ENCODE data around the gene SEC16A.

Gene SEC16A

DNA sequence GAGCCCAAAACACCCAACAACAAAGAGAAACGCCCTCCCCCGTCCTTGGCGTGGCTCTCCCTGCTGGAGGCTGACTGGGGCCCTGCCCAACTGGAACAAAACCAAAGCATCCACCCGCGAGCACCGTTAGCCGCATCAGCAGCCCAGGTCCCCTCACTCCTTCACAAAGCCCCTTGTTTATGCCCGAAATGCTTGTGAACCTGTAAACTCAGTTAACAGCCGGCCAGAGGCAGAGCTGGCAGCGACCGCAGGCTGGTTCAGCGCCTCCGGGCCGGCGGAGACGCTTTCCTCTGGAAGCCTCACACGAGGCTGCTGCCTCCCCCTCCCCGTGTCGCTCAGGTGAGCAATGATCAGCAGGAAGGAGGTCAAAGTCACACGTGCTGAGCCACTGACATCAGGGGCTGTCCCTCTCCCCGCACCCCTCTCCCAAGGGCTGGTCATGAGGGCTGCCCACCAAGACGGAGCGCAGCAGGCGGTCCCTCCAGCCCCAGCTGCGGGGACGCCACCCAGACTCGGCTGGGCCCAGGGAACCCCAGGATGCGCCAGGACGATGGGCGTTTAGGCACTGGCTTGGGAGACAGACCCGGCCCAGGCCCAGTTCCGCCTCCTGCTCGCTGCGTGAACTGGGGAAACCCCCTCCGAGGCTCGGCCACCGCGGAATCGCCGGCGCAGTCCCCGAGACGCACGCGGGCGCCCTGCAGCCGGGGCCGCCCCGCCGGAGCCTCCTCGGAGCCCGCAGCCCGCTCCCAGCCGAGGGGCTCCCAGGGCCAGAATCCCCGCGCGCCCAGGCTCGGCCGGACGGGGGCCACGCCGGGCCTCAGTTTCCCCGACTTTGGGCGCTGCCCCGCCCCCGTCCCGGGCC lies 83.4 kb downstream of the SEC16A start:
- Histone ChIP-seq H3K4me1 (ENCODE audit: insufficient read depth, poor library complexity, severe bottlenecking) (no peaks in the 10 kb centered on the region), H3K9me3 (ENCODE audit: severe bottlenecking) (no peaks in the 10 kb centered on the region), H3K36me3 (ENCODE audit: low read depth) (peaks cover 51% of the 10 kb centered on the region), H3K4me3 (ENCODE audit: severe bottlenecking) (peak overlapping the region; percentile 93), H3K27me3 (ENCODE audit: insufficient read depth, poor library complexity, severe bottlenecking) (no peaks in the 10 kb centered on the region), H3K27ac (ENCODE audit: poor library complexity, severe bottlenecking) (peak overlapping the region; percentile 28)
- peak; percentile 16 for ATAC-seq (ENCODE audit: low read depth)
- TF ChIP-seq, protein P1, sequence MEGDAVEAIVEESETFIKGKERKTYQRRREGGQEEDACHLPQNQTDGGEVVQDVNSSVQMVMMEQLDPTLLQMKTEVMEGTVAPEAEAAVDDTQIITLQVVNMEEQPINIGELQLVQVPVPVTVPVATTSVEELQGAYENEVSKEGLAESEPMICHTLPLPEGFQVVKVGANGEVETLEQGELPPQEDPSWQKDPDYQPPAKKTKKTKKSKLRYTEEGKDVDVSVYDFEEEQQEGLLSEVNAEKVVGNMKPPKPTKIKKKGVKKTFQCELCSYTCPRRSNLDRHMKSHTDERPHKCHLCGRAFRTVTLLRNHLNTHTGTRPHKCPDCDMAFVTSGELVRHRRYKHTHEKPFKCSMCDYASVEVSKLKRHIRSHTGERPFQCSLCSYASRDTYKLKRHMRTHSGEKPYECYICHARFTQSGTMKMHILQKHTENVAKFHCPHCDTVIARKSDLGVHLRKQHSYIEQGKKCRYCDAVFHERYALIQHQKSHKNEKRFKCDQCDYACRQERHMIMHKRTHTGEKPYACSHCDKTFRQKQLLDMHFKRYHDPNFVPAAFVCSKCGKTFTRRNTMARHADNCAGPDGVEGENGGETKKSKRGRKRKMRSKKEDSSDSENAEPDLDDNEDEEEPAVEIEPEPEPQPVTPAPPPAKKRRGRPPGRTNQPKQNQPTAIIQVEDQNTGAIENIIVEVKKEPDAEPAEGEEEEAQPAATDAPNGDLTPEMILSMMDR (IDR thresholded peaks at IDR 0.05; ENCODE audit: poor library complexity, severe bottlenecking): no peak
- DNase-seq (ENCODE audit: low spot score): no peak

DNA sequence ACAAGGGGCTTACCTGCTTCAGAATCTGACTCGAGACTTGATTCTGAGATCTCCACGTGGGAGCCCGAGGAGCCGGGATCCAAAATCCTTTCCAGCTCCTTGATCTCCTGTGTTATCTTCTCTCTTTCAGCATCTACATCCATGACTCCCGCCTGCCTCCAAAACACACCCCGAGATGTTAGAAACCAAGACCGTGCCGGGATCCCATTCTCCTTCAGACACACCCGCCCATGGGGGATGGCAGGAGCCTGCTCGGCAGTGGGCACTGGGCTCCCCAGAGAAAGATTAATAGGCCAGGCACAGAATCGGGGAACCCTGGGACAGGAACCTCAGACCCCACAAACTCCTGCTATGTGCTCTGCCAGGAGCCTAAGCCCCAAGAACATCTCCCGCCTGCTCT lies 84.6 kb downstream of the SEC16A start:
- no peak for DNase-seq (ENCODE audit: low spot score)
- H3K9me3 ChIP-seq (ENCODE audit: severe bottlenecking): no peaks in the 10 kb centered on the region
- no peak for ATAC-seq (ENCODE audit: low read depth)
- H3K27ac ChIP-seq (ENCODE audit: poor library complexity, severe bottlenecking): no peak overlapping the region
- peaks cover 55% of the 10 kb centered on the region for H3K36me3 ChIP-seq (ENCODE audit: low read depth)
- H3K27me3 ChIP-seq (ENCODE audit: insufficient read depth, poor library complexity, severe bottlenecking): no peaks in the 10 kb centered on the region
- H3K4me3 ChIP-seq (ENCODE audit: severe bottlenecking): no peak overlapping the region
- TF ChIP-seq, protein P1 (IDR thresholded peaks at IDR 0.05; ENCODE audit: poor library complexity, severe bottlenecking): no peak
- H3K4me1 ChIP-seq (ENCODE audit: insufficient read depth, poor library complexity, severe bottlenecking): no peaks in the 10 kb centered on the region

DNA sequence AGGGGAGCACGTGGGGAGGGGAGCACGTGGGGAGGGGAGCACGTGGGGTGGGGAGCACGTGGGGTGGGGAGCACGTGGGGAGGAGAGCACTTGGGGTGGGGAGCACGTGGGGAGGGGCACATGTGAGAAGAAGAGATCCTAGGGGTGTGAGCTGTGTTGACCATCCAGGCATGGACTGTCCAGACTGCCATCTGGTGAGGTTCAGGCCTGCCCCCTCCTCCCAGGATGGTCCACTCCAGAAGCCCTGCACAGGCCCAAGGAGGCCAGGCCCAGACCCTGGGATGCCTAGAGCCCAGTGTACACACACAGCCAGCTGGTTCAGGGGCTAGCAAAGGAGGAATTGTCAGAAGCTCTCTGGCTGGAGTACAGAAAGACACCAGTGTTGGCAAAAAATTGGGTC lies 85.2 kb downstream of the SEC16A start:
- Histone ChIP-seq H3K9me3 (ENCODE audit: severe bottlenecking) (no peaks in the 10 kb centered on the region), H3K27me3 (ENCODE audit: insufficient read depth, poor library complexity, severe bottlenecking) (no peaks in the 10 kb centered on the region), H3K4me3 (ENCODE audit: severe bottlenecking) (no peak overlapping the region), H3K4me1 (ENCODE audit: insufficient read depth, poor library complexity, severe bottlenecking) (no peaks in the 10 kb centered on the region), H3K36me3 (ENCODE audit: low read depth) (peaks cover 61% of the 10 kb centered on the region), H3K27ac (ENCODE audit: poor library complexity, severe bottlenecking) (no peak overlapping the region)
- DNase-seq (ENCODE audit: low spot score) (no peak), ATAC-seq (ENCODE audit: low read depth) (no peak)
- TF ChIP-seq, protein P1 (IDR thresholded peaks at IDR 0.05; ENCODE audit: poor library complexity, severe bottlenecking): no peak

DNA sequence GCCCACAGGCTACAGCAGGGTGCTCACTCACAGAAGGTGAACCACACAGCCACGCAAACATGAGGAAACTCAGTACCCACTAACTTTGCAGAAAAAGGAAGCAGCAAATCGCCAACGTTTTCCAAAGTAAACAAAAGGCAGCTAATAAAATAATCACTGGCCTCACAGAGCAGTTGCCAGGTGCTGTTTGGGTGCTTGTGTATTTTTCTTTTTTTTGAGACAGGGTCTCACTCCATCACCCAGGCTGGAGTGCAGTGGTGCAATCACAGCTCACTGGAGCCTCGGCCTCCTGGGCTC lies 86.7 kb downstream of the SEC16A start:
- H3K27ac ChIP-seq (ENCODE audit: poor library complexity, severe bottlenecking): no peak overlapping the region
- DNase-seq (ENCODE audit: low spot score) (no peak), ATAC-seq (ENCODE audit: low read depth) (no peak)
- peaks cover 70% of the 10 kb centered on the region for H3K36me3 ChIP-seq (ENCODE audit: low read depth)
- no peaks in the 10 kb centered on the region for H3K4me1 ChIP-seq (ENCODE audit: insufficient read depth, poor library complexity, severe bottlenecking)
- TF ChIP-seq, protein P1 (IDR thresholded peaks at IDR 0.05; ENCODE audit: poor library complexity, severe bottlenecking): no peak
- no peaks in the 10 kb centered on the region for H3K27me3 ChIP-seq (ENCODE audit: insufficient read depth, poor library complexity, severe bottlenecking)
- H3K9me3 ChIP-seq (ENCODE audit: severe bottlenecking): no peaks in the 10 kb centered on the region
- H3K4me3 ChIP-seq (ENCODE audit: severe bottlenecking): no peak overlapping the region

Data from RWPE2 (cell line).